ENCODE results near the gene OOSP2.

Gene OOSP2

DNA sequence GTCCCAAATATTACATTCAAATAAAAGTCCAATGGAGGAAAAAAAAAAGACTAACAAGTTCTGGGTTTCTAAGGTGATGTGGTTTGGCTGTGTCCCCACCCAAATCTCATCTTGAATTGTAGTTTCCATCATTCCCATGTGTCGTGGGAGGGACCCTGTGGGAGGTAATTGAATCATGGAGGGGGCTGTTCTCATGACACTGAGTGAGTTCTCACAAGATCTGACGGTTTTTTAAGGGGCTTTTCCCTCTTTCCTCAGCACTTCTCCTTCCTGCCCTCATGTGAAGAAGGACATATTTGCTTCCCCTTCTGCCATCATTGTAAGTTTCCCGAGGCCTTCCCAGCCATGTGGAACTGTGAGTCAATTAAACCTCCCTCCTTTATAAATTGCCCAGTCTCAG lies 40.3 kb downstream of the OOSP2 start:
- DNase-seq (ENCODE audit: low read depth) = no peak

DNA sequence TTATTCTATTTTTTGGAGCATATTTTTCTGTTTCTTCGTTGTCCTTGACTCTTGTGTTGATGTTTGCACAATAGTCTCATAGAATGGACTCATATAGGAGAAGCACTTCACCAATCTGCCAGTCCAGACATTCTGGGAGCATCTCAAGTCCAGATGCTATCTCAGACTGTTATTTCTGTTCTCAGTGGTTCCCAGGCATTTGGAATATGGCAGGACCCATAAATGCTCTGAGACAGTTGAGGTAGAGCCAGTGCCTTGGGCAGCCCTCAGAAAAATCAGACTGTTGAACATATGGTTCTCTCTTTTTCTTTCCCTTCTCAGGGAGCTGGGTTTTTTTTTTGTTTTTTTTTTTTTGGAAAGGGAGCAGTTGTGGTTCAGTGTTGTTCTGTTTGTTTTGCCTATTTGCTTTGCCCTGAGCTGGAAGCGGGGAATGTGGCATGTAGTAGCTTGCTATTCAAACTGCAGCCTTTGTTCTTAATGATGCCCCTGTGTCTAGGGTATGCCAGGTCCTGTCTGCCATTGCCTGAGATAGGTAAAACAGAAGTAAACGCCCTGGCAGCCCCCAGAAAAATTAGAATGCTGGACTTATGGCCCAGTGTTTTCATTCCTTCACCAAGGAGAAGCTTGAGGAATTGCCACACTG lies 44.5 kb downstream of the OOSP2 start:
- DNase-seq (ENCODE audit: low read depth) = no peak

DNA sequence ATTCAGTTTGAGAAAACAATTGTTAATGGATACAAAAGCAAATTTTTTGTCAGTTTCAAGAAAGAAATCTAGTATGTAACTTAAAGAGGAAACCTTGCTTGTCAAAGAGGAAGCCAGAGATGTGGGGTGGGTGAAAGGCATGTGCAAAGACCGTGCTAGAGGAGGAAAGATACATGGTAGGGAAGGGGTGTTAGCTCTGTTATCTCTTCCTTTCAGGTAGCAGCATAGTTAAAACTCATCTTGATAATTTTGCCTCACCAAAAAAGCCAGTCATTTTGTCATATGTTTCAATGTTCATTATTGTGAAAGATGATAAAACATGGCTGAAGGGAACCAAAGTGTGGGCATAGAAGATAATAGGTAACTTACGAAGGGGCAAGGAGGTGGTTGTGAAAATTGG lies 45.7 kb downstream of the OOSP2 start:
- DNase-seq (ENCODE audit: low read depth) = no peak

DNA sequence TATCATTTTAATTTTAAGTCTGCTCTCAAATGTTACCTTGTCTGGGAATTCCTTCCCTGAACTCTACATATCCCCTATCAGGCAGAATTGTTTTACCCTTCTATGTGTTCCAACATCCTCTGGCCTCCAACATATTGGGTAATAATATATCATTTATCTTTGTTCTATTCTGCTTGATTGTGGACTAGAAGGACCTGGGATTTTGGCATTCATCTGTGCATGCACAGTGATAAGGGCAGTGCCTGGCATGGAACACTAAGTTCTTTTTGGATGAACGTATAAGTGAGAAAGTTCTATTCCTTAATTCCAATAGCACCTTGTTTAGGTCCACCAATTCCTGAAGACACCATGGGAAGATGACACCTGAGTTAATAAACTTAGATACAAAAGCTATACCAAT lies 47.0 kb downstream of the OOSP2 start:
- DNase-seq (ENCODE audit: low read depth) = no peak

DNA sequence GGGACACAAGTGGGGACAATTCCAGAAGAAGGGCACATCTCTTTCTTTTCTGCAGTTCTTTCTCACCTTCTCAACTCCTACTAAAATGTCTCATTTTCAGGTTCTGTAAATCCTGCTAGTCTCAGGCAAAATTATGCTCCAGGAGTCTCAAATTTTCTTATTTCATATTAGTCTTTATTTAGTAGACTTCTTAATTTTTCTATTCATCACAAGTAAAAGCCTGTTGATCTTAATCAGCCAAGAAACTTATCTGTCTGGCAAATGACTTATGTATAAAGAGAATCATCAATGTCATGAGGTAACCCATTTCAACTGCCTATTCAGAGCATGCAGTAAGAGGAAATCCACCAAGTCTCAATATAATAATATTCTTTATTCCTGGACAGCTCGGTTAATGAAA lies 48.2 kb downstream of the OOSP2 start, which contains the start of gene MS4A2:
Gene MS4A2 (plus strand): TSS at position 301 of the 400 bp plus-strand sequence. CDS start 102 bp downstream, outside the sequence.
- DNase-seq (ENCODE audit: low read depth) = no peak

DNA sequence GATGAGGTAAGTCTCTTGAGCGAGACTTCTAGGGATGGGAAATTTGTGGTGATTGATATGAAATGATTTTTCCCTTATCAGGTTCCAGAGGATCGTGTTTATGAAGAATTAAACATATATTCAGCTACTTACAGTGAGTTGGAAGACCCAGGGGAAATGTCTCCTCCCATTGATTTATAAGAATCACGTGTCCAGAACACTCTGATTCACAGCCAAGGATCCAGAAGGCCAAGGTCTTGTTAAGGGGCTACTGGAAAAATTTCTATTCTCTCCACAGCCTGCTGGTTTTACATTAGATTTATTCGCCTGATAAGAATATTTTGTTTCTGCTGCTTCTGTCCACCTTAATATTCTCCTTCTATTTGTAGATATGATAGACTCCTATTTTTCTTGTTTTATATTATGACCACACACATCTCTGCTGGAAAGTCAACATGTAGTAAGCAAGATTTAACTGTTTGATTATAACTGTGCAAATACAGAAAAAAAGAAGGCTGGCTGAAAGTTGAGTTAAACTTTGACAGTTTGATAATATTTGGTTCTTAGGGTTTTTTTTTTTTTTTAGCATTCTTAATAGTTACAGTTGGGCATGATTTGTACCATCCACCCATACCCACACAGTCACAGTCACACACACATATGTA lies 55.4 kb downstream of the OOSP2 start:
- DNase-seq (ENCODE audit: low read depth) = no peak

DNA sequence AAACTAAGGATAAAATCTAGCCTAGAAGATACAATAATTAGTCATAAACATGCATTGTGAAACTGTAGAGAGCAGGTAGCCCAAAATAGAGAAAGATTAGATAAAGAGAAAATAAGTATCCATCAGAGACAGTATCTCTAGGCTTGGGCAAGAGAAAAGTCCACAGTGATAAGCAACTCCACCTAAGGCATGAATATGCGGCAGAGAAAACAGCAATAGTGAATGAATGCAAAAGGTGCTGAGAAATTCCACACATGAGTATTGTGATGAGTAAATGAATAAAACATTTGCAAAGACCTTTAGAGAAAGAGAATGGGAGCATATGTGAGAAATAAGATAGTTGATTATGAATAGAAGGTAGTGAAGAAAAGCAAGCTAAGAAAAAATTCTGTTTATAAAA lies 57.0 kb downstream of the OOSP2 start:
- DNase-seq (ENCODE audit: low read depth) = no peak
